Lower lobe of right lung (tissue), 2 donors: Measurements from ENCODE around the gene VAV2. TPM values are rescaled to one million over a fixed set of nuclear protein-coding genes. Genes with fewer than 3 reads are reported as not detected.

Experiments used
- ATAC-seq, 2 donors: fragments of 200-7000 bp; cut with Tn5 transposase; one replicate each; pipeline ENCODE4 v1.9.1; 2020 to 2022; ENCODE audit warnings: mild to moderate bottlenecking in 2 of 2, moderate library complexity in 2 of 2
- DNase-seq: peaks from one replicate; pipeline ENCODE4 v3.0.0-alpha.2; 2020
- H3K27ac ChIP-seq: fragments of 200-600 bp; one replicate; pipeline ENCODE4 v1.8.0; 2022
- H3K27me3 ChIP-seq: fragments of 200-600 bp; one replicate; pipeline ENCODE4 v1.8.0; 2022; ENCODE audit warnings: low read depth
- H3K36me3 ChIP-seq: fragments of 200-600 bp; one replicate; pipeline ENCODE4 v1.8.0; 2022; ENCODE audit warnings: mild to moderate bottlenecking
- H3K4me1 ChIP-seq: fragments of 200-600 bp; one replicate; pipeline ENCODE4 v1.8.0; 2022
- H3K4me3 ChIP-seq: fragments of 200-600 bp; one replicate; pipeline ENCODE4 v1.8.0; 2022; ENCODE audit warnings: mild to moderate bottlenecking
- H3K9me3 ChIP-seq: fragments of 200-600 bp; one replicate; pipeline ENCODE4 v1.8.0; 2022
- intact Hi-C: fragments of 100-400 bp; cut with DNase I; formaldehyde crosslinking; loops from one replicate; pipeline ENCODE4 v1.11.0; 2022
- total RNA-seq: library from RNA; stranded (reverse); fragmentation: NEBNext Ultra II Directional; extraction: Animal tissue kit (Norgen Biotek cat#: 25700); gene quantifications from one replicate; pipeline ENCODE4 v1.2.1, GENCODE V29; 2021
- TF ChIP-seq, protein P1 (sequence below): fragments of 200-600 bp; IDR thresholded peaks from one replicate; pipeline ENCODE4 v1.8.0; 2022; ENCODE audit warnings: antibody characterized with exemption, mild to moderate bottlenecking
- donor health status: DM: no; HTN: yes; CAD: no; lungs with severe emphysema.

VAV2 gene
- total RNA-seq, 1 donor from 2014 or later, result 26.9 TPM

DNA sequence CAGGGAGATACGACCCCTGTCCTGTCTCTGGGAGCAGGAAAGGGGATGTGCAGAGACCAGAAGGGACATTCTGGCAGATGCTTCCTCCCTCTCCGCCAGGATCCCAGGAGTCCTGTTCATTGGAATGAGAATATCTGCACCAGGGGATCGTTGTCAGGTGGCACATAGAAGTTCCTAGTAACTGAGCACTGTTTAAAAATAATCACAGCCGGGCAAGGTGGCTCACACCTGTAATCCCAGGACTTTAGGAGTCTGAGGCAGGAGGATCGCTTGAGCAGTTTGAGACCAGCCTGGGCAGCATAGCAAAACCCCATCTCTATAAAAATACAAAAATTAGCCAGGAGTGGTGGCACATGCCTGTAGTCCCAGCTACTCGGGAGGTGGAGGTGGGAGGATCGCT lies 266.2 kb downstream of the VAV2 start:
- no peak for ATAC-seq
- no peak for DNase-seq

DNA sequence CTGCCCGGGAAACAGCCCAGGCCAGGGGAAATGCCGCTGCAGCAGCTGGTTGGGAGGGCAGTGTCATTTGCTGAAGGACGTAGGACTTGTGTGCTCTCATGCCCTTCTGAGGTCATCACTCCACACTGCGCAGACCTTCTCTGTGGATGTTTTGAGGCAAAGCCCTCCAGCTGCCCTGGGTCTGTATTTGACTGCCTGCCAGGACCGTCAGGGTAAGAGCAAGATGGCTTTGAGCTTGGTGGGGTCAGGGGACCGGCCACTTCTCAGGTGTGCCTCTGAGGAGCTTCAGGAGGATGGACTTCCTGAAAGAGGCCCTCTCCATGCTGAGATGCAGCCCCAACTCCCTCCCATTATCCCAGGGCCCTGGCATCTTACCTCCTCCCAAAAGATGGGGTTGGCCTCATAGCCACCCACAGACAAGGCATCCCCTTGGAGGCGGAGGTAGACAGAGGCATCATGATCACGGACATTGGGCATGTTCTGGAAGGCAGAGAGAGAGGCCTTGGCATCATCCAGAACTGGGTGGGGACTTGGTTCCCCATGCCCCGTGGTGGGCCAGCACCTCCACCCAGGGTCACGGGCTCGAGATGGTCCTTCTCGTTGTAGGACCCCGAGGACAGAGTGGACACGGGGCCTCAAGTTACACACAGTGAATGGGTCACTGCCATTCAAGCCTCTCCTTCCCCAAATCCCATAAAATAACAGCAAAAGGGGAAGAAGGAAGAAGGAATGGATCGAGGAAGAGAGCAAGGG lies 273.4 kb downstream of the VAV2 start:
- H3K27me3 ChIP-seq, result no peaks in the 10 kb centered on the region
- no peak for DNase-seq
- intact Hi-C loops, result no loop called here
- H3K9me3 ChIP-seq, result no peaks in the 10 kb centered on the region
- ATAC-seq, result no peak
- H3K27ac ChIP-seq, result no peak overlapping the region
- no peaks in the 10 kb centered on the region for H3K36me3 ChIP-seq
- peaks cover 14% of the 10 kb centered on the region for H3K4me1 ChIP-seq
- no peak overlapping the region for H3K4me3 ChIP-seq
- TF ChIP-seq, protein P1, sequence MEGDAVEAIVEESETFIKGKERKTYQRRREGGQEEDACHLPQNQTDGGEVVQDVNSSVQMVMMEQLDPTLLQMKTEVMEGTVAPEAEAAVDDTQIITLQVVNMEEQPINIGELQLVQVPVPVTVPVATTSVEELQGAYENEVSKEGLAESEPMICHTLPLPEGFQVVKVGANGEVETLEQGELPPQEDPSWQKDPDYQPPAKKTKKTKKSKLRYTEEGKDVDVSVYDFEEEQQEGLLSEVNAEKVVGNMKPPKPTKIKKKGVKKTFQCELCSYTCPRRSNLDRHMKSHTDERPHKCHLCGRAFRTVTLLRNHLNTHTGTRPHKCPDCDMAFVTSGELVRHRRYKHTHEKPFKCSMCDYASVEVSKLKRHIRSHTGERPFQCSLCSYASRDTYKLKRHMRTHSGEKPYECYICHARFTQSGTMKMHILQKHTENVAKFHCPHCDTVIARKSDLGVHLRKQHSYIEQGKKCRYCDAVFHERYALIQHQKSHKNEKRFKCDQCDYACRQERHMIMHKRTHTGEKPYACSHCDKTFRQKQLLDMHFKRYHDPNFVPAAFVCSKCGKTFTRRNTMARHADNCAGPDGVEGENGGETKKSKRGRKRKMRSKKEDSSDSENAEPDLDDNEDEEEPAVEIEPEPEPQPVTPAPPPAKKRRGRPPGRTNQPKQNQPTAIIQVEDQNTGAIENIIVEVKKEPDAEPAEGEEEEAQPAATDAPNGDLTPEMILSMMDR, result no peak

More for the DNA sequence above, 266.2 kb downstream of the VAV2 start:
- Histone ChIP-seq H3K4me1 (no peaks in the 10 kb centered on the region), H3K27ac (no peak overlapping the region), H3K4me3 (no peak overlapping the region), H3K27me3 (peaks cover 9% of the 10 kb centered on the region), H3K9me3 (no peaks in the 10 kb centered on the region), H3K36me3 (no peaks in the 10 kb centered on the region)
- intact Hi-C loops, result no loop called here
- TF ChIP-seq, protein P1, result no peak

DNA sequence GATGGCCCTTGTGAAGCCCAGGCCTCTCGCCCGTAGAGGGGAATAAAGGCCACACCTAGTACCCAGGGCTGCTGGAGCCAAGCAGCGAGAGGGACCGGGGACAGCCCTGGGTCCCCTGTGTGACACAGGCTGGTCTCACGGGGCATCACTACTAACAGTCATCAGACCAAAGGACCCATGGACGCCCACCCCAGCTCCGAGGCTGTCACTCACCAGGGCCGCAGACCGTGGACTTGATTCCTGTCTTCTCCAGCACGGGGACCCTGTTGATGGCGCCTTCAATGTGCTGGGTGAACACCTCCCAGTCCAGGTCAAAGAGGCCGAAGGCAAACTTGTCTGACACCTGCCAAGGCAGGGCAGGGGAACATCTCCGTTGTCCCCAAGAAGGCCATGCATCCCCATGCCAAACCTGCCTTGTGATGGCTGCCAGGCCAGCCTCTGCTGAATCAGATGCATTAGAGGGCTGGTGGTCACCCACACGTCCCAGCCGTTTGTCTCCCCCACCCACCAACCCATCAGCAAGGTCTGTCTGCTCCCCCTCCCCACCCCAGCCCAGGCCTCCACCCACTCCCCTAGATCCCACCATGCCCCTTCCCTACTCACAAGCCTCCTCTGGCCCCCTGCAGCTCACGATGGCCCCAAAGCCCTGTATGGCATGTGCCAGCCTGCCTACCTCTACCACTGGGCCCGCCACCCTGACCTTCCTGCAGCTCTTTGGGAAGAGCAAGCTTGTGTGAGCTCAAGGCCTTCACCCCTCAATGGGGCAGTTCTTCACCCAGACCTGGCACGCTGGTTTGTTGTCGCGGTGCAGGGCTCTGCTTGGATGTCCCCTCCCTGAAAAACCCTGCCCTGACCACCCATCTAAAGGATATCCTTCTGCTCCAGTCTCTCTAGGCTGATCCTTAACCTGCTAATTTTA lies 274.8 kb downstream of the VAV2 start:
- intact Hi-C loops, result no loop called here

DNA sequence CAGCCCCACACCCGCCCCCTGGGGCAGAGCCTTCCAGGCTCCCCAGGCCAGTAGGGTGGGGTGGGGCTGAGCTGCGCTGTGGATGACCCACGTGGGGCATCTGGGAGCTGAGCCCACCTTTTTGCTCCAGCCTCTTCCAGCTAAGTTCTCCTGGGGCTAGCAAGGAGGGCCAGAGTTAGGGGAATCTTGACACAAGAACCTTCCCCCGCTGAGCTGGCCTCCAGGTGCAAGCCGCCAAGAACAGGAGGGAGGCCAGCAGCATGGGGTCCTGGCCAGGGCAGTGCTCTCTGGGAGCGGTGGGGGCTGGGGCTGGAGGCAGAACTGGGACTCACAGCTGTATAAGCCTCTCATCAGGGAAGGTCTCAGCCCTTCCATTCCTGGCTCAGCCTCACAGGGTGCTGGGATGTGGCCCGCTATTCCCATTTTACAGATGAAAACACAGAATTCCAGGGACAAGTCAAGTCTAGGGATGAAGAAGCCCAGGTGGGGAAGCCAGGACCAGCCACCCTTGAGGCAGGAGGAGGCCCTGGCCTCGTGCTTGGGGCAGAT lies 275.5 kb downstream of the VAV2 start:
- Histone ChIP-seq H3K4me1 (peaks cover 14% of the 10 kb centered on the region), H3K4me3 (no peak overlapping the region), H3K27me3 (no peaks in the 10 kb centered on the region), H3K27ac (no peak overlapping the region), H3K36me3 (no peaks in the 10 kb centered on the region), H3K9me3 (no peaks in the 10 kb centered on the region)
- ATAC-seq (peak in 1 of 2 donors; percentile 12), DNase-seq (no peak)
- TF ChIP-seq, protein P1, result no peak
- intact Hi-C loops, result no loop called here

More for the DNA sequence above, 274.8 kb downstream of the VAV2 start:
- TF ChIP-seq, protein P1, result no peak
- Histone ChIP-seq H3K27ac (no peak overlapping the region), H3K27me3 (no peaks in the 10 kb centered on the region), H3K36me3 (no peaks in the 10 kb centered on the region), H3K4me1 (peaks cover 14% of the 10 kb centered on the region), H3K9me3 (no peaks in the 10 kb centered on the region), H3K4me3 (no peak overlapping the region)
- no peak for ATAC-seq
- no peak for DNase-seq

DNA sequence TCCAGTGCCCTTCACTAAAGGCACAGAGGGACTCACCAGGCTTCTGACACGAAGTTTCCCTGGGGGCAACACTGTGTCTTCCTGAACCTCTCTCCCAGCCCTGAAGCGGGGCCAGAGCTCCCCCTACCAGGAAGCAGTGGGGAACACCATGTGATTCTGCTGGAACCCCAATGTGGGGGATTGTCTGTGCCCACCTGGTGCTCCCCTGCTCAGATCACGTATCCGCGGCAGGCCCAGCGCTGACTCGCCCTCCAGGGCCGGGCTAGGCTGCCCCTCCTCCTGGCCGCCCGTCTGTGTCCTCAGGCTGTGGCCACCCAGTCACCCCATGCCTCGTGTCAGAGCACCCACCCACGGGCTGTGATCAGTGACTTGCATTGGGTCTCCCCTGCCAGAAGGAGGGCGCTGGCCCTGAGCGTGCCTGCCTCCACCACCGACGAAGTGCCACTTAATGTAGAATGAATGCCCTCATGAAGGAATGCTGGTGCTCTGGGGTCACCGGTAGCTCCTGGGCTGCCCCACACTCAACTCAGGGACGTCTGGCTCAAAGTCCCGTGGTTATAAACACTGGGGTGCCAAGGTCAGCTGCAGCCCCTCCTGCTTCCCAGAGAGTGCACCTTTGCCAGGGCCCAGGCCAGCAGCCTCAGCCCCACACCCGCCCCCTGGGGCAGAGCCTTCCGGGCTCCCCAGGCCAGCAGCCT lies 276.1 kb downstream of the VAV2 start:
- H3K36me3 ChIP-seq, result no peaks in the 10 kb centered on the region
- H3K4me3 ChIP-seq, result no peak overlapping the region
- H3K4me1 ChIP-seq, result peaks cover 14% of the 10 kb centered on the region
- peak overlapping the region; percentile 32 for H3K27ac ChIP-seq
- no peak for DNase-seq
- ATAC-seq, result peak in 1 of 2 donors; percentile 35
- intact Hi-C loops, result no loop called here
- no peaks in the 10 kb centered on the region for H3K9me3 ChIP-seq
- H3K27me3 ChIP-seq, result no peaks in the 10 kb centered on the region
- TF ChIP-seq, protein P1, result peak; percentile 36
